Cerebellar cortex (tissue), 1 donor: ENCODE measurements around the gene ASMTL.
"Not testable (repeated sequence)": the region's sequence is repeated elsewhere in the genome, so short reads cannot be mapped to it uniquely, and the experiment has no call there.

Experiments
- DNase-seq: peaks from one replicate; pipeline ENCODE4 v3.0.0-alpha.2; 2015; ENCODE audit warnings: low spot score

The ASMTL gene

DNA sequence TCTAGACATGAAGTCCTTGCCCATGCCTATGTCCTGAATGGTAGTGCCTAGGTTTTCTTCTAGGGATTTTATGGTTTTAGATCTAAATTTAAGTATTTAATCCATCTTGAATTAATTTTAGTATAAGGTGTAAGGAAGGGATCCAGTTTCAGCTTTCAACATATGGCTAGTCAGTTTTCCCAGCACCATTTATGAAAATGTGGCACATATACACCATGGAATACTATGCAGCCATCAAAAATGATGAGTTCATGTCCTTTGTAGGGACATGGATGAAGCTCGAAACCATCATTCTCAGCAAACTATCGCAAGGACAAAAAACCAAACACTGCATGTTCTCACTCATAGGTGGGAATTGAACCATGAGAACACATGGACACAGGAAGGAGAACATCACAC, 29.8 kb upstream of the ASMTL start:
- DNase-seq = not testable (repeated sequence)

DNA sequence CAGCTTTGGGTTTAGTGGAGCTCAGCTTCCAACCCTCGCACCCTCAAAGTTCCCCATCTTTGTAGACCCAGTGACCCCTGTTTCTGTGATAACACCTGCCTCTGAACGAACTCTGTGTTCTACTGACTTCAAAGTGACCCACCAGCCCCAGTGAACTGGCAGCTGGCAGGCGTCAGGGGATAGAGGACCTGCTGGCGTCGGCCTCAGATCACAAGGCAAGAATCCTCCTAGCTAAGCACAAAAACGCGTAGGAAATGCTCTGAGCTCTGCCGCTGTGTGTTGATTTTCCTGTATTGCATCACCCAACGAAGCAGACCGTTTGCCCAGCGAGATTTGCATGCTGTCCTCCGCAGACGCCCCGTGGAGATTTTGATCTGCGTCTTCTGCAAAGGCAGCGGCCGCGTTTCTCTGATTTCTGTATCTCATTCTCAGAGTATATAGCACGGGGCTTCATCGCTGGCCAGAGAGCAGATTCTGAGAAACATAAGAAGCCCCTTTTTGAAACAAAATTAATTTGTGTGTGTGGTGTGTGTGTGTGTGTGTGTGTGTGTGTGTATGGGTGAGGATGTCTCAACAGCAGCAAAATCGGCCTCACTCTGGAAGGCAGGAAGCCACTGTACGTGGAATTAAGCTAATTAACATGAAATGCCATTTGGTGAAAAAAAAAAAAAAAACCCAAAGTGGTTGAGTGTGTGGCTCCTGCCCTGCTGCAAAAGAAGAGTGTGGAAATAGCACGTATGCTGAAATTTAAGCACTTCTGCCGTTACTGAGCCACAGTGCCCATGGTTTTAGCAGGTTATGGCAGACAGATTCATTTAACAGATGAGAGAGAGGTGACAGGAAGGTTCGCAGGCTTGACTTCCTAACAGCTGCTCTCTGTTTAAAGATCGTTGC, 29.2 kb upstream of the ASMTL start:
- no peak for DNase-seq

DNA sequence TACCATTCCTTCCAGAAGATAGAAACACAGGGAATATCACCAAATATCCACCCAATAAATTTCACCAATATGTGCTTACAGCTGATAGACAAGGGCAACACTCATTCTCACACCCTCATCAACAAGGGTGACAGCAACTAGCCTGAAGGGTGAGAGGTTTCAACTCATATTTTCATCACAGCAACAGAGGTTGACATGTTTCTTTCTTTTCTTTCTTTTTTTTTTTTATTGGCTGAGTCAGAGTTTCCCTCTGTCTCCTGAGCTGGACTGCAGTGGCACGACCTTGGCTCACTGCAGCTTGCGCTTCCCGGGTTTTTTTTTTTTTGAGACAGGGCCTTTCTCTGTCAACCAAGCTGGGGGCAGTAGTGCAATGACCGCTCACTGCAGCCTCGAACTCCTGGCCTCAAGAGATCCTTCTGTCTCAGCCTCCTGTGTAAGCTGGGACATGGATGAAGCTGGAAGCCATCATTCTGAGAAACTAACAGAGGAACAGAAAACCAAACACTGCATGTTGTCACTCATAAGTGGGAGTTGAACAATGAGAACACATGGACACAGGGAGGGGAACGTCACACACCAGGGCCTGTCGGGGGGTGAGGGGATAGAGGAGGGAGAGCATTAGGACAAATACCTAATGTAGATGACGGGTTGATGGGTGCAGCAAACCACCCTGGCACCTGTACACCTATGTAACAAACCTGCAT, 27.5 kb upstream of the ASMTL start:
- no peak for DNase-seq

DNA sequence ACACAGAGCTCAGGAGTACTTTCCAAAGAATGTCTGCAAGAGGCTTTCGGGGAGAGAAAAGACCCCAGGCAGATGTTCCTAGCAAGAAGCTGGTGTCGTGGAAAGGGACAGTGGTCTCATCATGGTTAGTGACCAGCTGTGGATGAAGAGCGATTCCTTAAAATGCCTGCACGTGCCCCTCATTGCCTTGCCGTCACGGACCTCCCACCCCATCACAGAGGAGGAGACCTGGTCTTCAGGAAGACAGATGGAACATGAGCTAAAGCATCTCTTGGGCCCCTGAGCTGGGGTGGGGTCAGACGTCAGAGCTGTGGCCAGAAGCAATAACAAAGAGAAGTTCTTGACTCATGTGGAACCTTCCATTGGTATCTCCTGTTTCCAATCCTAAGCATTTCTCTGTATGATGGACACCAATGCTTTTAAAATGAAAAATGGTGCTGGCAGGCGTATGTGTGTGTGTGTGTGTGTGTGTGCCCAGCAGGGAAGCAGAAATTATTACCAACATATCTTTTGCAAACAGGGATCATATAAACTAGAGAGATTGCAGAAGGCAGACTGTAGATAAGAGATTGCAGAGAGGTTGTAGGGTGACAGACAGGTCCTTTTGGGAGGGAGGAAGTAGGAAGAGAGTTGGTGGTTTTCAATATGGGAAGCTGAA, 25.2 kb upstream of the ASMTL start:
- no peak for DNase-seq

DNA sequence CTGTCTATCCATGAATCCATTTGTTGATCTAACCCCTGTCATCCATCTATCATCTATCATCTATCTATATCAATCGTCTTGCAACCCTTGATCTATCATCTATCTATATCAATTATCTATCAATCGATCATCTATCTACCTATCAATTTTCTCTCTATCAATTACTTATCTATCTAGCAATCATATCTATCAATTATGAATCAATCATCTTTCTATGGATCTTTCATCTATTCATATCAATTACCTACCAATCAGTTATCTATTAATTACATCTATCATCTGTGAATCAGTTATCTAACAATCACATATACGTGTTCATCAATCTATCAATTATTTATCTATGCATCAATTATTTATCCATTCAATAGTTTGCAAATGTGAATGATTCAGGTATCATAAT, 24.5 kb upstream of the ASMTL start:
- no peak for DNase-seq

DNA sequence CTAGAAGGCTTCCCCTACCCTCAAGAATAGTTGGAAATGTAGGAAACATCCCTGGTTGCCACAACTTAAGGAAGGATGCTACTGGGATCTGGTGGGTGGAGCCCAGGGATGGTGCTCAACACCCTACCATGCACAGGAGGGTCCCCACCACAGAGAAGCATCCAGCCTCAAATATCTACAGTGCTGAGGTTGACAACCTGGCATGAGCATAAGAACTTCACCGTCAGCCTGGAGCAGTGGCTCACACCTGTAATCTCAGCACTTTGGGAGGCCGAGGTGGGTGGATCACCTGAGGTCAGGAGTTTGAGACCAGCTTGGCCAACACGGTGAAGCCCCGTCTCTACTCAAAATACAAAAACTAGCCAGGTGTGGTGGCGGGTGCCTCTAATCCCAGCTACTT, 24.0 kb upstream of the ASMTL start:
- no peak for DNase-seq

DNA sequence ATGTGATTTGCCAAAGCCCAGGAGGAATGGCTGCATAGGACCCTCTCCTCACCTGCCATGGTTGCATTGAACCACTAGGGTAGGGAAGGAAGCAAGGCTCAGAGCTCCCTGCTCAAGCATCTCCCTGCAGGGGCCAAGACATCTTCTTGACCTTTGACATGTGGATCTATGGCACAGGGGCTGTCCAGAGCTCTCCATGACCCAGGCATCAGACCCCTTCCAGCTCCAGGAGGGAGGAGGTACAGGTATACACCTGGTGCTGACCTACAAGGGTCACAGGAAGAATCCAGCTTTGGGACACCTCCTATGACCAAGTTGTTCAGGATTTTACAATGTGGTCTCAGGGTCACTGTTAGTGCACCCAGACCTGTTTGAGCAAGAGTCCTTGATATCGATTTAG, 23.2 kb upstream of the ASMTL start:
- DNase-seq = no peak

DNA sequence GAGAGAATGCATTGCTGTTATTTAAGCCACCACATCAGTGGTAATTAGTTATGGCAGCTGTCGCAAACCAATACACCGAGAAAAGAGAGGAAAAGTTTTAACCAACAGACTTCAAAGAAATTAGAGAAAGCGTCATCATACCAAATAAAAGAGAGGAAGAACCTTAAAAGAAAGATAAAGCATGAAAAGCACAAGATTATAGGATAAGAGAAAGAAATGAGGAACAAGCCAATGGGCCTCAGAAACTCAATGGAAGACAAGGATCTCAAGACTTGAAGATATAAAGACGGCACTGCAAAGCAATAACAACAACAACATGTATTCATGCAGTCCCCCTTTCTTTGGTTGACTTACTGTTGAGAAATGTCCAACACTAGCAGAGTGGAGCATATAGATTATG, 22.8 kb upstream of the ASMTL start:
- no peak for DNase-seq

DNA sequence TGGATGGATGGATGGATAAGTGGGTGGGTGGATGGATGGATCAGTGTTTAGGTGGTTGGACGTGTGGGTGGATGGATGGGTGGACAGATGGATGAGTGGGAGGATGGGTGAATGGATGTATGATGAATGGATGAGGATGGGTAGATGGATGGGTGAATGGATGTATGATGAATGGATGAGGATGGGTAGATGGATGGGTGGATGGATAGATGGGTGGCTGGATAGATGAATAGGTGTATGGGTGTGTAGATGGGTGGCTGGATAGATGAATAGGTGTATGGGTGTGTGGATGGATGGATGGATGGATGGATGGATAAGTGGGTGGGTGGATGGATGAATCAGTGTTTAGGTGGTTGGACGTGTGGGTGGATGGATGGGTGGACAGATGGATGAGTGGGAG, 21.9 kb upstream of the ASMTL start:
- not testable (repeated sequence) for DNase-seq

DNA sequence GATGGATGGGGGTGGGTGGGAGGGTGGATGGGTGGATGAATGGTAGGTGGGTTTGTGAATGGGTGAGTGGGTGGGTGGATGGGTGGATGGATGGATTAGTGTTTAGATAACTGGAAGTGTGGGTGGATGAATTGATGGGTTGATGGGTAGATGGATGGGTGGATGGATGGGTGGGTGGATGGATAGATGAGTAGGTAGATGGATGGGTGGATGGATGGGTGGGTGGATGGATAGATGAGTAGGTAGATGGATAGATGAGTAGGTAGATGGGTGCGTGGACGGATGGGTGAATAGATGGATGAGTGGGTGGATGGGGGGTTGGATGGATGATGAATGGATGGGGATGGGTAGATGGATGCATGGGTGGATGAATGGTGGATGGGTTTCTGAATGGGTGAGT, 20.3 kb upstream of the ASMTL start:
- DNase-seq = no peak

DNA sequence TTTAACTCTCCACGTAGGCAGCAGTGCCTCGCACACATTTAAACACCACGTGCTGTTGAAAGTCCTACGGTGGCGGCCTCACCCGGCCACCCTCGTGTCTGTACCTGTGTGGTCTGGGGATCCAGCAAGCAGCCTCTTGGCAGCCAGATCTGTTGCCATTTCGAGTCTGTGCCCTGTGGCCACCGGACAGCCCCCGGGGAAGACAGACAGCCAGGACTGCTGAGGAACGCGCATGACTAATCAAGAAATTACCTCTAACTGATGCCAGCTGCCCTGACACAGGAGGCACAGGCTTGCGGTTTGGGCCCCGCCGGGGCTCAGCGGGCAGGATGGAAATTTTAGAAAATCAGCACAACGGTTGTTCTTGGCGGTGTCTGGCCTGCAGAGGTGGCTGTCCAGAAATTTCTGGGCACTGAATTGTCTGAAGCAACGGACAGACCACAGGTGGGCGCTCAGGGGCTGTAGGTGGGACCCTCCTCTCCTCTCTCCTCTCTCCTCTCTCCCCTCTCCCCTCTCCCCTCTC, 15.6 kb upstream of the ASMTL start:
- no peak for DNase-seq

DNA sequence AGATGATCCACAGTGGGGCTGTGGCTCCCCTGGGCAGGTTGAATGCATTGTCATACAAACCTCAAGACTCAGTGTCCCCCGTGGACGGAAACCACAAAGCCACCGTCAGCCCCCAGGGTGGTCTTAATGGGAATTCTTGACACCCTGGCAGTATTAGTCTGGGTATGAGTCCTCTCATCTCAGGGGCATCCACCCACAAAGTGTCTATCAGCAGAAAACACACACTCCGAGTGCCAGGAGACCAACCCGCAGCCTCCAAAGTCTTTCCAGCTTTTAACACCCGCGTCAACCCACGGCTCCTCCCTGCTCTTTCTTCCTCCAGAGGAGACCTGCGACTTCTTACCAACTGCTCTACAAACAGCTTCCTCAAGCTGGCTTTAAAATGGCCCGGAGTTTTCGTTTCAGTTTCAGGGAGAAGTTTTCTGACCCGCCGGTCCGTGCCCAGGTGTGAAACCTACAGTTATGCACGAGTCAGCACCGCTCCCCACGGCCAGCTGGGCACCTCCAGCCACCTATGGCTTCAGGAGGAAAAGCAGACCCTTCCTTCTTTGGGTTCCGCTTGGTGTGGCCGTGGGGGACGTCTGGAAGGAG, 14.4 kb upstream of the ASMTL start:
- no peak for DNase-seq

DNA sequence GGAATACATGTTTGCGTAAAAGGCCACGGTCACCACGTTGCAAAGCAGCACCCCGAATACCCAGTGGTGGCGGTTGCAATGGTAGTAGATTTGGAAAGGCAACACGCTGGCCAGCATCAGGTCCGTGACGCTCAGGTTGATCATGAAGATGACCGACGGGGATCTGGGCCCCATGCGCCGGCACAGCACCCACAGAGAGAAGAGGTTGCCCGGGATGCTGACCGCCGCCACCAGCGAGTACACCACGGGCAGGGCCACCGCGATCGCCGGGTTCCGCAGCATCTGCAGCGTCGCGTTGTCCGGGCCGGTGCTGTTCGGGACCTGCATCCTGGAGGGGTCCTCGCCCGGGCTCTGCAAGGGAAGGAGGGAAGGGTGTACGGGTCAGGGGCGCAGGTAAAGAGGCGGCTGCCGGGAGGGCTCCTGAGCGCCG, 13.5 kb upstream of the ASMTL start:
- no peak for DNase-seq

DNA sequence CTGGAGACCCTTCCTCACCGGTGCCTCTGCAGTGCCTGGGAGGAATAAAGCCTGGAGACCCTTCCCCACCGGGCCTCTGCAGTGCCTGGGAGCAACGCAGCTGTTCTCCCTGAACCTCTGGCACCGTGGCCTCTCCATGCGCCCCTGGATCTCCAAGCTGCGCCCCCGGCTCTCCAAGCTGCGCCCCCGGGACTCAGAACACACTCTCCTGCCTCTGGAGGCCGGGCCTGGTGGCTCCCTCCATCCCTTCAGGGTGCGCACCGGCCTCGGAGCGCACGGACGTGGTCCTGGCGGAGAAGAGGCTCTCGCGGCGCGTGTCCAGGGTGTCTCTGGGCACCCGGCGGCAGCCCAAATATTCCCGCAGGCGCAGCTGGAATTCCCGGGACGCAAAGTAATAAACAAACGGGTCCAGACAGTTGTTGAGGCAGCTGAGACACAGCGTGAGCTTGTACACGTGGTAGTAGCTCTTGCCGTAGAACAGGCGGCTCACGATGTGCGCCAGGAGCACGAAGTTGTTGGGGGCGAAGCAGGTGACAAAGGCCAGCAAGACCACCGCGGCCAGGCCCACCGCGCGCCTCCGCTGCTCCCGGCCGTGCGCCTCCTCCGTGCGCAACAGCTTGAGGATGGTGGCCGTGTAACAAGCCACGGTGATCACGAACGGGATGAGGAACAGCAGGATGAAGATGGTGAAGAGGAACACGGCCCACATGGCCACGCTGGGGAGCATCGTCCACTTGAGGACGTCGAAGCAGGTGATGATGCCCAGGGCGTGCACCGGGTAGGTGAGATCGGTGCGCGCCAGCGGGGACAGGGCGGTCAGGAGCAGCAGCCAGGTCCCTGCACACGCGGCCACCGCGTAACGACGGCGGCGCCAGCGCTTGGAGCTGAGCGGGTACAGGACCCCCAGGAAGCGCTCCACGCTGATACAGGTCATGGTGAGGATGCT, 12.8 kb upstream of the ASMTL start:
- DNase-seq = no peak

DNA sequence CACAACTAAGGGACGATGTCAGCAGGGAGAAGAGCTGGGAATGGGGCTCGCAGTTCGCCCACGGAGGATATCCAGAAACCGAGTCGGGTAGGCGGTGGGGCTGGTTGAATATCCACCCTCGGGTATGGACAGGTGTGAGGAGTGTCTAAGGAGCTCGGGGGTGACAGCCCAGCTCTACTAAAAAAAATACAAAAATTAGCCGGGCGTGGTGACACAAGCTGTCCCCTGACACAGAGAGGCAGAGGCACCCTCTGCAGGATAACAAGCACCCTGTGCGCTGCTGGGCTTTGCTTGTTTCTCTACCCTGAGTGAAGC, 12.2 kb upstream of the ASMTL start:
- DNase-seq = no peak

DNA sequence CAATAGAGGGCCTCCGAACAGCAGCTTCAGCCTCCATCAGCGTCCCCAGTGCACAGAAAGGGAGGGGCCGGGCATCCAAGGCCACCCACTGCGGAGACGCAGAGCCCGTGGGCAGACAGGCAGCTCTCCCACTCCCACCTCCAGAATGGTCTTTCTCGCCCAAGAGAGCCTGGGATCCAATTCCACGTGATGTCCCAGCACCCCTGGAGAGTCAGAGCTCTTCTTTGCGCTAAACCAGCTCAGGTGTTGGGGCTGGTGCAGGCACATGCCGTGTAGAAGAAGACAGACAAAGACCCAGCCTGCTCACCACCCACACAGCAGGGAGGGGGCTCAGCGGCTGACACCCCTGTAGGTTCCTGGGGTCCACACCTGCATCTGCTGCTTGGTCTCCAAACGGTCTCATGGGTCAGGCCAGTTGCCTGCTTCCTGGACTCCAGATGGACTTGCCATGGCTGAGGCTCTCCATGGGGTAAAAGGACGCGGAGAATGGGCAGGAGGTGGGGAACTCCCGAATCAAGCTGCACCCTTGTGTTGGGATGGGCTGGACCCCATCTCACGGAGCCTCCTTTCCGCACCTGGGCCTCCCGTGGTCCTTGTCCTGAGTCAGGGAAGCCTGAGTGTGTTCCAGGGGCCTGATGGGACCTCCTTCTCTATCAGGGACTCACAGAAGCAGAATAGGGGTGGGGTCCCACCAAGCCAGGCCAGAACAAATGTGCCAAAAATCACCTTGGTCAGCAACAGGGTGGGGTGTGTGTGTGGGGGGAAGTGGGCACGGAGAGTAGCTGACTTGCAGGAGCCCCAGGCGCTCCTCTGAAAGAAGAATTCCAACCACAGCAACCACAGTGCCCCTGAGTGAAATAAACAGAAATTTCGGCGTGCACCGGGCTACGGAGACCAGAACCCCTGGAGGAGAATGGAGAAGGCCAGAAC, 11.6 kb upstream of the ASMTL start:
- DNase-seq = no peak

DNA sequence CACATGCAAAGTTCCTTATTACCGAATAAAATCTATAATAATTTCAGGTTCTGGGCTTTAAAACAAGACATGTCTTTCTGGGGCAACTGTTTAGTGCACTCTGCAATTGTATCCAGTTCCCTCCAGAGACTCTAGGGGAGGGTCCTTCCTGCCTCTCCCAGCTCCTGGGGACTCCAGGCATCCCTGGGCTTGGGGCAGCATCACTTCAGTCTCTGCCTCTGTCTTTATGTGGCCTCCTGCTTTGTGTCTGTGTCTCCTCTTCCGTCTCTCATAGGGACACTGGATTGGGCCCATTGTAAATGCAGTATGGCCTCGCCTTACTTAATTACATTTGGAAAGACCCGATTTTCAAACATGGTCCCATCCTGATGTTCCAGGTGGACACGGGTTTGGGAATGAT, 10.9 kb upstream of the ASMTL start:
- DNase-seq = no peak

DNA sequence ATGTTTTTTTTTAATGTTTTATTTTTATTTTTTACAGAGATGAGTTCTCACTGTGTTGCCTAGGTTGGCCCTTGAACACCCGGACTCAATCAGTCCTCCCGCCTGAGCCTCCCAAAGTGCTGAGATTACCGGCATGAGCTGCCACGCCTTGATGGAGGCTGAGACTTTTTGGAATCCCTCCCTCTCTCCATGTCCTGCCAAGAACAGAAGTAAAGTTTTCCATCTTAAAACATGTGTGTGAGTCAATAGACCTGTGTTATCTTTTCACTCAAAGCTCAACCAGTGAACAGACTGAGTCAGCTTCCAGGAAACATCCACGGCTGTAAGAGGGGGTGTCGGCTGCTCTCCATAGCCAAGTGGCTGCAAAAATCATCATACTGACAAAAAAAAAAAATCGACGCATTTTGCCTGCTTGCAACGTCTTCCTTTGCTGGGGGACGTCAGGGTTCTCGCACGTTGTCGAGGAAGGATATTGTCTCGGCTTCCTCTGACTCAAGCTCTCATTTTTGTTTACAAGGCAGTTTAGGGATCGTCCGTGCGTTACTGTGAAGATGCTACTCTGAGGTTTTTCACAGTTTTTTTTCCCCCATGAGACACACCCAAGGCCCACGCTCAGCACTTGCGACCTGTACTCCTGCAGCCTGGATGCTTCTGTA, 10.0 kb upstream of the ASMTL start:
- DNase-seq = no peak

DNA sequence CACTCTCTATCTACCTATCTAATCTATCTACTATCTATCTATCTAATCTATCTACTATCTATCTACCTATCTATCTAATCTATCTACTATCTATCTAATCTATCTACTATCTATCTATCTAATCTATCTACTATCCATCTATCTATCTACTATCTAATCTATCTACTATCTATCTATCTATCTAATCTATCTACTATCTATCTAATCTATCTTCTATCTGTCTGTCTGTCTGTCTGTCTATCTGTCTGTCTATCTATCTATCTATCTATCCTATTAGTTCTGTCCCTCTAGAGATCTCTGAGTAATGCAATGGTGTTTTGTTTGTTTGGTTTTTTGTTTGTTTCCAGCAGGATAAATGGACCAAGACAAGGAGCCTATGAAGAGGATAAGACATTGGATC, 9.4 kb upstream of the ASMTL start:
- DNase-seq = no peak

DNA sequence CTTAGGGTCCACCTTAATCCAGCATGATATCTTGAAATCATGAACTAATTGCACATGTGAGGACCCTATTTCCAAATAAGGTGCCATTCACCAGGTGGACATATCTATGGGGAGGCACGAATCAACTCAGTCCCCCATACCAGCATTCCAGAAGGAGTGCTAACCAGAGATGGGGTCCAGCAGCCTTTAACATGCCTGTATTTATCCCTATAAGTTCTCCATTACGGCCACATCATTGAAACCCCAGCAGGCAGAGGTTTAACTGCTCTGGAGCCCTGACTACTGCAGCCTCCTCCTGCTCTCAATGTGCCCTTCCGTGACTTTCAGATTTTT, 3.2 kb upstream of the ASMTL start:
- DNase-seq = no peak
